ENCODE data around the gene SUZ12.
"Not testable (repeated sequence)": the region's sequence is repeated elsewhere in the genome, so short reads cannot be mapped to it uniquely, and the experiment has no call there.

Gene SUZ12

GRCh38 chr17:31936615-31937609, at the start of gene SUZ12:
TSS of gene SUZ12 (plus strand) at chr17:31937007. CDS start at chr17:31937247, 240 bp downstream.
- not testable (repeated sequence) for H3K36me3 Mint-ChIP-seq, H3K9me3 Mint-ChIP-seq, H3K27me3 Mint-ChIP-seq, H3K4me1 Mint-ChIP-seq
- Mint-ChIP-seq H3K27ac (peak within 1 kb of the TSS; percentile 84), H3K4me3 (peak within 1 kb of the TSS; percentile 83)
- ATAC-seq: peak; percentile 99

- Mint-ChIP-seq H3K4me1 (peaks cover 25% of the 10 kb centered on the region), H3K27ac (peak overlapping the region; percentile 99), H3K9me3 (no peaks in the 10 kb centered on the region), H3K36me3 (peaks cover 60% of the 10 kb centered on the region), H3K4me3 (peak overlapping the region; percentile 49), H3K27me3 (no peaks in the 10 kb centered on the region)
- peak; percentile 63 for ATAC-seq
These were observed 48.7 kb upstream of the SUZ12 start for GRCh38 chr17:31888124-31888523.

GRCh38 chr17:31900877-31901276, 35.9 kb upstream of the SUZ12 start:
- H3K9me3 Mint-ChIP-seq: no peaks in the 10 kb centered on the region
- peaks cover 14% of the 10 kb centered on the region for H3K36me3 Mint-ChIP-seq
- ATAC-seq: no peak
- H3K4me3 Mint-ChIP-seq: no peak overlapping the region
- H3K27me3 Mint-ChIP-seq: no peaks in the 10 kb centered on the region
- H3K4me1 Mint-ChIP-seq: peaks cover 12% of the 10 kb centered on the region
- no peak overlapping the region for H3K27ac Mint-ChIP-seq

- ATAC-seq: no peak
- Mint-ChIP-seq H3K36me3 (peaks cover 5% of the 10 kb centered on the region), H3K4me3 (no peak overlapping the region), H3K27ac (no peak overlapping the region), H3K4me1 (peaks cover 10% of the 10 kb centered on the region), H3K27me3 (peaks cover 16% of the 10 kb centered on the region), H3K9me3 (no peaks in the 10 kb centered on the region)
These were observed 34.1 kb upstream of the SUZ12 start for GRCh38 chr17:31902693-31903092.

- Mint-ChIP-seq H3K9me3 (no peaks in the 10 kb centered on the region), H3K4me3 (no peak overlapping the region), H3K4me1 (peaks cover 7% of the 10 kb centered on the region), H3K27ac (no peak overlapping the region), H3K27me3 (peaks cover 16% of the 10 kb centered on the region), H3K36me3 (no peaks in the 10 kb centered on the region)
- ATAC-seq: no peak
These were observed 33.4 kb upstream of the SUZ12 start for GRCh38 chr17:31903401-31903800.

GRCh38 chr17:31907342-31907962, 29.4 kb upstream of the SUZ12 start:
- no peaks in the 10 kb centered on the region for H3K36me3 Mint-ChIP-seq
- H3K4me3 Mint-ChIP-seq: no peak overlapping the region
- H3K27ac Mint-ChIP-seq: no peak overlapping the region
- no peaks in the 10 kb centered on the region for H3K9me3 Mint-ChIP-seq
- ATAC-seq: no peak
- H3K27me3 Mint-ChIP-seq: peaks cover 47% of the 10 kb centered on the region
- no peaks in the 10 kb centered on the region for H3K4me1 Mint-ChIP-seq

GRCh38 chr17:31908386-31908785, 28.4 kb upstream of the SUZ12 start:
- Mint-ChIP-seq H3K36me3 (no peaks in the 10 kb centered on the region), H3K27ac (no peak overlapping the region), H3K4me3 (no peak overlapping the region), H3K27me3 (peaks cover 49% of the 10 kb centered on the region), H3K4me1 (no peaks in the 10 kb centered on the region), H3K9me3 (no peaks in the 10 kb centered on the region)
- no peak for ATAC-seq

- H3K27ac Mint-ChIP-seq: not testable (repeated sequence)
- peaks cover 61% of the 10 kb centered on the region for H3K27me3 Mint-ChIP-seq
These were observed 24.1 kb upstream of the SUZ12 start for GRCh38 chr17:31912705-31913104.

GRCh38 chr17:31915456-31916100, 21.2 kb upstream of the SUZ12 start:
- H3K4me1 Mint-ChIP-seq: peaks cover 7% of the 10 kb centered on the region
- H3K27me3 Mint-ChIP-seq: peaks cover 75% of the 10 kb centered on the region
- no peak overlapping the region for H3K27ac Mint-ChIP-seq
- H3K9me3 Mint-ChIP-seq: no peaks in the 10 kb centered on the region
- no peaks in the 10 kb centered on the region for H3K36me3 Mint-ChIP-seq
- H3K4me3 Mint-ChIP-seq: no peak overlapping the region
- ATAC-seq: no peak

More at GRCh38 chr17:31912705-31913104, 24.1 kb upstream of the SUZ12 start:
- ATAC-seq, H3K4me3 Mint-ChIP-seq, H3K9me3 Mint-ChIP-seq, H3K36me3 Mint-ChIP-seq, H3K4me1 Mint-ChIP-seq: not testable (repeated sequence)

- Mint-ChIP-seq H3K27ac (no peak overlapping the region), H3K4me1 (peaks cover 7% of the 10 kb centered on the region), H3K27me3 (peaks cover 72% of the 10 kb centered on the region), H3K9me3 (no peaks in the 10 kb centered on the region), H3K36me3 (no peaks in the 10 kb centered on the region), H3K4me3 (no peak overlapping the region)
- ATAC-seq: no peak
These were observed 20.2 kb upstream of the SUZ12 start for GRCh38 chr17:31916491-31917064.

- no peak overlapping the region for H3K27ac Mint-ChIP-seq
- no peaks in the 10 kb centered on the region for H3K36me3 Mint-ChIP-seq
- H3K9me3 Mint-ChIP-seq: no peaks in the 10 kb centered on the region
- peaks cover 7% of the 10 kb centered on the region for H3K4me1 Mint-ChIP-seq
- H3K4me3 Mint-ChIP-seq: no peak overlapping the region
- H3K27me3 Mint-ChIP-seq: peaks cover 66% of the 10 kb centered on the region
- ATAC-seq: no peak
These were observed 19.7 kb upstream of the SUZ12 start for GRCh38 chr17:31917065-31917529.

GRCh38 chr17:31917721-31918120, 19.1 kb upstream of the SUZ12 start:
- not testable (repeated sequence) for H3K9me3 Mint-ChIP-seq, H3K27ac Mint-ChIP-seq, ATAC-seq, H3K4me1 Mint-ChIP-seq, H3K36me3 Mint-ChIP-seq
- peaks cover 61% of the 10 kb centered on the region for H3K27me3 Mint-ChIP-seq
- peak overlapping the region; percentile 26 for H3K4me3 Mint-ChIP-seq

GRCh38 chr17:31918701-31919128, 18.1 kb upstream of the SUZ12 start:
- Mint-ChIP-seq H3K9me3 (no peaks in the 10 kb centered on the region), H3K27ac (no peak overlapping the region), H3K27me3 (peaks cover 57% of the 10 kb centered on the region), H3K36me3 (no peaks in the 10 kb centered on the region), H3K4me1 (peaks cover 10% of the 10 kb centered on the region), H3K4me3 (no peak overlapping the region)
- ATAC-seq: no peak

- ATAC-seq: peak; percentile 38
- Mint-ChIP-seq H3K4me1 (peaks cover 7% of the 10 kb centered on the region), H3K27ac (no peak overlapping the region), H3K36me3 (no peaks in the 10 kb centered on the region), H3K27me3 (peaks cover 51% of the 10 kb centered on the region), H3K9me3 (no peaks in the 10 kb centered on the region), H3K4me3 (no peak overlapping the region)
These were observed 16.8 kb upstream of the SUZ12 start for GRCh38 chr17:31919802-31920525.

Measured in stimulated activated memory B cell treated with anti-CD40 and anti-IgM and Interleukin-4, amounts not matched to agents 10 μg/mL and 1 μg/mL and 100 μg/mL, for 72 hours (primary cell).